Body of pancreas (tissue), 4 donors: ENCODE data around the gene ZFYVE21.

Source experiments
- CTCF ChIP-seq, 7 experiments: fragments of 450-650 bp in 4 of 7; fragments of 200-600 bp in 3 of 7; sonication (generic) in 3 of 7; IDR thresholded peaks; one replicate each; pipeline ENCODE4 v1.5.1; 2016 to 2019; ENCODE audit warnings: antibody characterized with exemption in 7 of 7
- POLR2A ChIP-seq, 3 donors: fragments of 450-650 bp; IDR thresholded peaks; one replicate each; pipeline ENCODE4 v1.6.1; 2016; ENCODE audit warnings: antibody characterized with exemption in 3 of 3, mild to moderate bottlenecking in 2 of 3

GRCh38 chr14:103700753-103701490 lies 14.7 kb upstream of the ZFYVE21 start:
- TF ChIP-seq CTCF (IDR thresholded peaks at IDR 0.05) (no peak), POLR2A (IDR thresholded peaks at IDR 0.05) (no peak)
